VCaP (cell line): ENCODE measurements around the gene DBI.
A peak's percentile ranks its signal among the peaks of the same experiment; 100 is the strongest.
"Not testable (repeated sequence)": the region's sequence is repeated elsewhere in the genome, so short reads cannot be mapped to it uniquely, and the experiment has no call there.

ENCODE experiments used
- H3K27ac ChIP-seq: fragments of 450-650 bp; 2 replicates; pipeline ENCODE4 v1.5.1; 2017
- TF ChIP-seq, protein P1 (sequence below): fragments of 450-650 bp; conservative IDR thresholded peaks from 2 replicates; pipeline ENCODE4 v1.5.1; 2017; ENCODE audit warnings: mild to moderate bottlenecking, moderate library complexity

Gene DBI

GRCh38 chr2:119364798-119365197 is 2.0 kb upstream of the DBI start:
- H3K27ac ChIP-seq: peak overlapping the region; percentile 95
- TF ChIP-seq, protein P1, sequence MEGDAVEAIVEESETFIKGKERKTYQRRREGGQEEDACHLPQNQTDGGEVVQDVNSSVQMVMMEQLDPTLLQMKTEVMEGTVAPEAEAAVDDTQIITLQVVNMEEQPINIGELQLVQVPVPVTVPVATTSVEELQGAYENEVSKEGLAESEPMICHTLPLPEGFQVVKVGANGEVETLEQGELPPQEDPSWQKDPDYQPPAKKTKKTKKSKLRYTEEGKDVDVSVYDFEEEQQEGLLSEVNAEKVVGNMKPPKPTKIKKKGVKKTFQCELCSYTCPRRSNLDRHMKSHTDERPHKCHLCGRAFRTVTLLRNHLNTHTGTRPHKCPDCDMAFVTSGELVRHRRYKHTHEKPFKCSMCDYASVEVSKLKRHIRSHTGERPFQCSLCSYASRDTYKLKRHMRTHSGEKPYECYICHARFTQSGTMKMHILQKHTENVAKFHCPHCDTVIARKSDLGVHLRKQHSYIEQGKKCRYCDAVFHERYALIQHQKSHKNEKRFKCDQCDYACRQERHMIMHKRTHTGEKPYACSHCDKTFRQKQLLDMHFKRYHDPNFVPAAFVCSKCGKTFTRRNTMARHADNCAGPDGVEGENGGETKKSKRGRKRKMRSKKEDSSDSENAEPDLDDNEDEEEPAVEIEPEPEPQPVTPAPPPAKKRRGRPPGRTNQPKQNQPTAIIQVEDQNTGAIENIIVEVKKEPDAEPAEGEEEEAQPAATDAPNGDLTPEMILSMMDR: no peak

DNA sequence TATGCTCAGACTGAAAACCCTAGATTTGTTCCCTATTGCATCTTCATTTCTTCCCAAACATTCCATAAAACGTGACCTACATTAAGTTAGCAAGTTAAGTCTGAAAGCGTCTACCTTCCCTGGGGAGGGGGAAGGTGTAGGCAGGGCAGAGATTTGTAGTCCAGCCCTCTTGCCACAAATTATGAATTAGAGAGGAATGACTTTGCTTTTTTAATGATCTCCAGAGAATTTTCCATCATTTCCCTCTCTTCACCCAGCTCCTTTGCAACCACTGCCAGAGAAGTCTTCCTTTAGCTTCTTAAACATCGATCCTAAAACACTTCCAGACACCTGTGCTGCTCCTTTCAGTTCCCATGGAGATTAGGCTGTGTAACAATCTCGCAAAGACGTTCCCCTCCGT is 1.3 kb upstream of the DBI start:
- peak overlapping the region; percentile 95 for H3K27ac ChIP-seq
- TF ChIP-seq, protein P1: no peak

- H3K27ac ChIP-seq: peak overlapping the region; percentile 95
Observed at GRCh38 chr2:119366161-119366648, 572 bp upstream of the DBI start.

DNA sequence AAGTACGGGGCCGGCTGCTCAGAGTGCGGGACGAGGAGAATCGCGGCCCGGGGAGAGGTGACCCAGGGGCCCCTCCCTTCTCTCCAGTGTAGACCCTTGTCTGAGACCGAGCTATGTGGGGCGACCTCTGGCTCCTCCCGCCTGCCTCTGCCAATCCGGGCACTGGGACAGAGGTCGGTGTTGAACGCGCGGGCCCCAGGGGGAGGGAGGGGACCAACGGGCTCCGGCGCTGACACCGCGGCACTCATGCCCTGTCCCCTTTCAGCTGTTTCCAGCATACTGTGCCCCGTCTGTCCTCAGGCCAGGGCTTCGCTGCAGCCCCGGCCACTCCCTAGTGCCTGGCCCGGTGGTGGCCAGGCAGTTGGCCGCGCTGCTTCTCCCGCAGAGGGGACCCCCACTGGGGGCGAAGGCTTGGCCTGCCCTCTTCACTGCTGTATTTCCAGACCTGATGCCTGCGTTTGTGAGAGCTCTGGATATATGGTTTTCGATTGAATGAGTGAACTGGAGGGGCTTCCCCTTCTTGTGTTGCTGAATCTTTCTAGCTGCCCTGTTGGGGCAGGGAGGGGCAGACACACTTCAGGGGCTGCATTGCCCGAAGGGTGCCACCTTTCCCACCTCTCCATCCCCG is 809 bp downstream of the DBI start:
- peak overlapping the region; percentile 95 for H3K27ac ChIP-seq
- TF ChIP-seq, protein P1: no peak

More at GRCh38 chr2:119366161-119366648, 572 bp upstream of the DBI start:
- TF ChIP-seq, protein P1: no peak

GRCh38 chr2:119369845-119370244 is 3.1 kb downstream of the DBI start:
- TF ChIP-seq, protein P1: no peak
- H3K27ac ChIP-seq: no peak overlapping the region

GRCh38 chr2:119371111-119371510 is 4.3 kb downstream of the DBI start:
- H3K27ac ChIP-seq: no peak overlapping the region
- TF ChIP-seq, protein P1: no peak

- TF ChIP-seq, protein P1: no peak
- H3K27ac ChIP-seq: no peak overlapping the region
Observed at GRCh38 chr2:119372778-119373568, 6.2 kb downstream of the DBI start.

DNA sequence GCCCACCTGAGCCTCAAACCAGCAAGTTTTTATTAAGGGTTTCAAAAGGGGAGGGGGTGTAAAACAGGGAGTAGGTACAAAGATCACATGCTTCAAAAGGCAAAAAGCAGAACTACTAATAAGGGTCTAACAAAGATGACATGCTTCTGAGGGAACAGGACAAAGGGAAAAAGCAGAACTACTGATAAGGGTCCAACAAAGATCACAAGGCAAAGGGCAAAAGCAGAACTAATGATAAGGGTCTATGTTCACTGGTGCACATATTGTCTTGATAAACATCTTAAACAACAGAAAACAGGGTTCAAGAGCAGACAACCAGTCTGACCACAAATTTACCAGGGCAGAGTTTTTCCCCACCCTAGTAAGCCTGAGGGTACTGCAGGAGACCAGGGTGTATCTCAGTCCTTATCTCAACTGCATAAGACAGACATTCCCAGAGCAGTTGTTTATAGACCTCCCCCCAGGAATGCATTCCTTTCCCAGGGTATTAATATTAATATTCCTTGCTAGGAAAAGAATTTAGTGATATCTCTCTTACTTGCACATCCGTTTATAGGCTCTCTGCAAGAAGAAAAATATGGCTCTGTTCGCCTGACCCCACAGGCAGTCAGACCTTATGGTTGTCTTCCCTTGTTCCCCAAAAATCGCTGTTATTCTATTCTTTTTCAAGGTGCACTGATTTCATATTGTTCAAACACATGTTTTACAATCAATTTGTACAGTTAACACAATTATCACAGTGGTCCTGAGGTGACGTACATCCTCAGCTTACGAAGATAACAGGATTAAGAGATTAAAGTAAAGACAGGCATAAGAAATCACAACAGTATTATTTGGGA is 7.3 kb downstream of the DBI start:
- not testable (repeated sequence) for H3K27ac ChIP-seq

GRCh38 chr2:119376406-119376805 is 9.6 kb downstream of the DBI start:
- not testable (repeated sequence) for H3K27ac ChIP-seq
